DMS79 (cell line): ENCODE measurements around the gene SEPHS2.

Experiments
- DNase-seq: peaks from one replicate; lab custom pipeline; 2025; lab: John Stamatoyannopoulos, UW

The SEPHS2 gene

DNA sequence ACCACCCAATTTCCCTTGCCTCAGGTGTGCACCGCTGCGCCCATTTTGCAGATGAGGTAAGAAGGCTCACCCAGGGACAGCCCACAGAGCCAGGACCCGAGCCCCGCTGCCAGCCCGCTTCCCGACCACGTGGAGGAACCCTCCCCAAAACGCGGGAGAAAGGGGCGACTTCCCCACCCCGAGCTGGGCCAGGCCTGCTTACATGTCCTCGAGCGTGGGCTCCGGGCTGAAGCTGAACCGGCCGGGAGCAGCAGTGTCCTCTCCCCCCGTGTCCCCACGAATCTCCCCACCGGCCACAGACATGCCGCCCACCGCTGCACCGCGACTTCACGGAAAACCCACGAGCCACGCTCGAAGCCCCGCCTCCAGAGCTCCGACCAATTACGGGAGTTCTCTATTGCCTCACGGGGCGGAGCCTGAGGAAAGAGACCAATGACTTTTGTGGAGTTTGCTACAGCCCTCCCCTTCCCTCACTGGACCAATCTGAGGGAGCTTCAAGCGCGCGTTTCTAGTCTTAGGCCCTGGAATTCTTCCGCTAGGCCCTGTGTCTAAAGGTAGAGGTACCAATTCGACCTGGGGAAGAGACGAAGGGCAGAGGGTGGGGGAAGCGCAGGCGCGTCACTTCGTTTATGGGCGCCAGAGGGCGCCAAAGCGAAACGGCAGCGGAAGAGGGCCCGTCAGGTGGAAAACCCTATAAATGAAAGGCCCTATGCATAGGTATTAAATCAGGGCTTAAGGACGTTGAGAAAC, 15.8 kb downstream of the SEPHS2 start, which contains the start of gene DCTPP1:
Gene DCTPP1, minus strand, starts transcription at position 353 of the 750 bp plus-strand sequence. Its CDS starts 50 bp downstream, at position 303.
- peak; percentile 99 for DNase-seq

DNA sequence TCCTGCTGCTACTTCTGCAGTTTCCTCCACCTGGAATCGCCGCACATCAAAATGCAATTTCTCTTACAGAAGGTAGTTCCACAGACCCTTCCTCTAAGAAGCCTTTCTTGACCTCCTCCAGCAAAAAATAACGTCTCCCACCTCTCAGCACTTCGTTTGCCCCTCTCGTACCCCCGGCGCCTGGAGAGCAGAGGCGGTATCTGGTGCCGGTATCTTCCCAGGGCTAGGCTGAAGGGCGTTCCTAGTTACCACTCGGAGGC, 16.3 kb downstream of the SEPHS2 start:
- DNase-seq = no peak

DNA sequence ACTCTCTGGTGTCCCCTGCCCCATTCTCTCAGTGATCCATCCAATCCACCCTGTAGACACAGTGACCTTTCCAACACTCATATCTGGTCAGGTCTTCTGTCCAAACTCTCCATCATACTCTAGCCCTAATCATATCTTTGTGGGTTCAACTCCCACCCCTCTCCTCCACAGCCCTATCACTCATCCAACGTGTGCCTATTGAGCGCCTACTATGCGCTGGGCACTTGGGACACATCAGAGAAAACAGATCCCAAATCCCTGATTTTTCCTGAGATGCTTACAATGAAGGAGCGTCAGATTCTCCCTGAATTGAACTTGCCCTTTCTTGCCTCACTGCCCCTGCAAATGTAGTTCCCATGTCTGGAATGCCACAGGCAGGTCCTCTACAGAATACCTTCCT, 17.6 kb downstream of the SEPHS2 start:
- no peak for DNase-seq

DNA sequence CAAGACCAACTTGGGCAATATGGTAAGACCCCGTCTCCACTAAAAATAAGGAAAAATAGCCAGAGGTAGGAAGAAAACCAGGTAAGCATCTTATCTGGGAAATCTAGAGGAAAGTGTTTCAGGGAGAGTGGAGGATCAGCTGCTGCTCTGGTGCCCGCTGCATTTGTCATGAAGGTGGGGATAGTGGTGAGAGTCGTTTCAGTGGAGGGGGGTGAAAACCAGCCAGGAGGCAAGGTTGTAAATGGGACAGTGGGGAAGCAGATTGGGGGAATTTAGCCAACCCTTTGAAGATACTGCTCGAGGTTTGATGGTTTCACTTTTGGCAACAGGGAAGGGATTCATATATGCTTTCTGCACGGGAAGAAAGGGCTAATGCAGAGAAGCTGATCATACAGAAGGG, 24.7 kb downstream of the SEPHS2 start:
- DNase-seq = no peak

DNA sequence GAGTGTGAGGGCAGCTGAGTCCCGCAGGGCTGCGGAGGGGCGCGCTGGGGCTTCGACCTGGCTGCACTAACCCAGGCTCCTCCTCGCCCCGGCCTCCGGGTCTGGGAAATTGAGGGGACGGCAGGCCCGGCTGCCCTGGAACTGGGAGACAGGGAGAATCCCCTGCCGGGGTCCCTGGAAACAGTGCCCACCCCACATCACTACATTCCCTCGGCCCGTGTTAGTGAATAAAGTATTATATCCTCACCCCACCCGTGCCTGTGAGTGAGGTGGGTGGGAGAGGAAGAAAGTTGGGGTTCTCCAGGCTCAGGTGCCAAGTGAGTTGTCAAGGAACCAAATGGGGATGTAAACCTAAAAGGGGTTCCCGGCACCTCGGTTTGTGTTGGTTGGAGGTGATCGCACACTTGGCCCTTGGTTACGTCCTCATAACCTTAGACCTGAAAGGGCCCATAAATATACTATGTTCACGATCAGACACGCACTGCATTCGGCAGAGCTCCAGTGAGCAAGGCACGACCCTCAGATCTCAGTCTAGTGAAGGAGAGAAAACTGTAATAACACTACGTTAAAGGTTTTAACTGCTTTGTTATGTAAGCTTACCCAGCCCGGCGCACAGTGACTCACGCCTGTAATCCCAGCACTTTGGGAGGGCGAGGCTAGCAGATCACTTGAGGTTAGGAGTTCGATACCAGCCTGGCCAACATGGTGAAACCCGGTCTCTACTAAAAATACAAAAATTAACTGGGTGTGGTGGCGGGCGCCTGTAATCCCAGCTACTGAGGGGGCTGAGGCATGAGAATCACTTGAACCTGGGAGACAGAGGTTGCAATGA, 27.1 kb downstream of the SEPHS2 start:
- DNase-seq = no peak

GRCh38 chr16:30417529-30418349, 27.9 kb downstream of the SEPHS2 start:
- peak; percentile 68 for DNase-seq

DNA sequence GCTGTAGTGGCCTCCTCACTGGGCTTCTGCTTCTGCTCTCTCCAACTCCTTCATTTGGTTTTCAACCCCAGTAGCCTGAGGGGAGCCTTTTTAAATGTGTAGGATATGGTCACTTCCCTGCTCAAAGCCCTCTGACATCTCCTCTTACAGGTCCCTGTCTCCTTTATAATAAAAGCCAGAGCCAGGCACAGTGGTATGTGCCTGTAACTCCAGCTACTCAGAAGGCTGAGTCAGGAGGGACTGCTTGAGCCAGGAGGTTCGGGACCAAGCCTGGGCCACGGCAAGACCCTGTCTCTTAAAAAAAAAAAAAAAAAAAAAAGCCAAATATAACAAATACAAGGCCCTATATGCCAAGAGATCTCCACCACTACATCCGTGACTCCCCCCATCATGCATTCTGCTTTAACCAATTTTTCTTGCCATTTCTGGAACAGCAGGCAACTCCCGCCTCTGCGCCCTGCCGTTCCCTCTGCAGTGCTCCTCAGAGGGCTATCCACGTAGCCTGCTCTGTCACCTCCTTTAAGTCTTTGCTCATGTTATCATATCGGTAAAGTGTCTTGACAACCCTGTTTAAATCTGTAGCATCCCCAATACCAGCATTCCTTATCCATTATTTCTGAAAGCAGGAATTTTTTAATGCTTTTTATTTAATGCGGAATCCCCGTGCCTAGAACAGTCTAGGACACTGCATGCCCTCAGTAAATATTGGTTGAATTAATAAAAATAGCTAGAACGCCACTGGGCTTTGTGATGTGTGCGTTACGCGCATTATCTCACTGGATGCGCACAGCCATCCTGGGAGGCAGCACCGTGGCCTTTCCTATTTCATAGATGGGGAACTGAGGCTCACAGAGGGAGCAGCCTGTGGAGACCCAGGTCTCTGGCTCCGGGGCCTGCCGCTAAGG, 28.8 kb downstream of the SEPHS2 start:
- no peak for DNase-seq

- no peak for DNase-seq
Measured at GRCh38 chr16:30416047-30416603, 29.5 kb downstream of the SEPHS2 start.

DNA sequence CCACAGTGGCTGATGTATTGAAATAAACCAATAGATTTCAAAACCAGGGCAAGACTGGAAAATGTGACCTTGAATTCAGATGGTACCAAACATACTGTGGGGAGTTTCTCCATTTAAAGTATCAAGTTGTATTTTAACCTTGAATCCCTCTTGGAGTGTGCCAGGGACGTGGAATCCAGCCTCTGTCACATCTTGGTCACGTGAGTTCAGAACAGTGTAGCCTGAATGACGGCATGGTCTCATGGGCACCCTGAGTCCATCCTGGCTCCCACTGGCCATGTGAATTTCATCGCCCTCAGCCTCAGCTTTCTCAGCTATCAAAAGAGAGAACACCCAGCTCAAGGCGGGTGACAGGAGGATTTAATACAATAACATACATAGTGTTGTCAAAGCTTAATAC, 31.5 kb downstream of the SEPHS2 start:
- DNase-seq = no peak

DNA sequence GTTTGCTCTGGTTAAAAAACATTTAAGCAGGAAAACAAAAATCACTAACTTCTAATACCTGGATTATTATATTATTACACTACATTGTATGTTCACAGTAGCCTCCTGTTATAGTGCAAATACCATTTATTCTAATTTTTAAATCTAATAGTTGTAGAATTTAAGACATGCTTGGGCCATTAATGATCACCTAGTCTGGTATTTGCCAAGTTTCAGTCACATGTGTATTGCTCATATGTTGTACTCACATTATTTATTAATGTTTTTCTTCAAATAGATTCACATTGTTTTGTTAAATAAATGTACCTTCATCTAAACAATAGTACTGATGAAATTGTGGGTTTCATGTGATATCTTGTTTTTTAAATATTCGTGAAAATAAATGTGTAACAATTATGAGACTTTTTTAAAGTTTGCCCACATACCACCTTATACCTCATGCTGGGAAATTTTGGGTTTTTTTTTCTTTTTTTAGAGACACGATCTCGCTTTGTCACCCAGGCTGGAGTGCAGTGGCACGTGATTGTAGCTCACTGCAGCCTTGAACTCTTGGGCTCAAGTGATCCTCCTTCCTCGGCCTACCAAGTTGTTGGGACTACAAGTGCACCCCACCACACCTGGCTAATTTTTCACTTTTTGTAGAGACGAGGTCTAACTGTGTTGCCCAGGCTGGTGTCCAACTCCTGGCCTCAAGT, 32.4 kb downstream of the SEPHS2 start:
- DNase-seq = no peak

- peak; percentile 60 for DNase-seq
Measured at GRCh38 chr16:30409125-30410060, 36.3 kb downstream of the SEPHS2 start.

DNA sequence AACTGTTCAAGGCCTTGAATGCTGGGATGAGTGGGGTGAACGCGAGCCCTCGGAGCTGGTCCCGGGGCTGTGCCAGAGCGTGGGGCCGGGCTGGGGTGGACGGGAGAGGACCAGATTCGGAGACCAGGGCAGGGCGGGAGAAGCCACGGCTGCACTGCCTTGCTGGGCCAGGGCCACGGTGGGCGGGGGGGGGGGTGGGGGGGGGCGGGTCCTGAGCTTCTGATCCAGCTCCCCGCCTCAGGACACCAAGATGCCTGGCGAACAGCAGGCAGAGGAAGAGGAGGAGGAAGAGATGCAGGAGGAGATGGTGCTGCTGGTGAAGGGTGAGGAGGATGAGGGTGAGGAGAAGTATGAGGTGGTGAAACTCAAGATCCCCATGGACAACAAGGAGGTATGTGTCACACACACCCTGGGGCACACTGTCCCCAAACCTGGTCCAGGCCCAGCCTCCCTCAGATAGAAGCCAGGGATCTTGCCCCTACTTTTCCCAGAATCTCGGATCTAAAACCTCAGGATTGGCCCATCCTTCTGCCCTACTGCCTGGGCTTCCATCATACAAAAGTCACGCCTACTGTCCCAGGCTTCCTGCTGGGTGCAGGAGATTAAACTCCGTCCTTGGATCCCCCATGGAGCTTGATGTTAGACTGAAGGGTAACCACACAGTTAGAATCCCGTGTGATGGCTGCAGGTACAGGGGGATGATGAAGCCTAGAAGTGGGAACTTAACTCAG, 37.7 kb downstream of the SEPHS2 start:
- no peak for DNase-seq

GRCh38 chr16:30407102-30407803, 38.4 kb downstream of the SEPHS2 start, which contains the start of gene ZNF771:
Gene ZNF771, plus strand, starts transcription at chr16:30407606. Its CDS starts 448 bp downstream, at chr16:30408054.
- DNase-seq = peak; percentile 71

DNA sequence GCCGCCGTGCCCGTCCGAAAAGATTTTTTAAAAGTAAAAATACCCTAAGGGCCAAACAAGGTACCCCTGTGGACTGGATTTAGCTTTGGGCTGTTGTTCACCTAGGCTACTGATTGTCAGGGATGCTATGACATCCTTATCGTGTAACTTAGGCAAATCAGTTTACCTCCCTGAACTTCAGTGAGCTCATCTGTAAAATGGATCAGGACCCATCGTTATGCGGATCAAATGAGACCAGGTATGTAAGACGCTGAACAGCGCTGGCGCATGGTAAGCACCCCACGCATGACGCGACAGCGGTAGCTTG, 38.9 kb downstream of the SEPHS2 start:
- DNase-seq = no peak

DNA sequence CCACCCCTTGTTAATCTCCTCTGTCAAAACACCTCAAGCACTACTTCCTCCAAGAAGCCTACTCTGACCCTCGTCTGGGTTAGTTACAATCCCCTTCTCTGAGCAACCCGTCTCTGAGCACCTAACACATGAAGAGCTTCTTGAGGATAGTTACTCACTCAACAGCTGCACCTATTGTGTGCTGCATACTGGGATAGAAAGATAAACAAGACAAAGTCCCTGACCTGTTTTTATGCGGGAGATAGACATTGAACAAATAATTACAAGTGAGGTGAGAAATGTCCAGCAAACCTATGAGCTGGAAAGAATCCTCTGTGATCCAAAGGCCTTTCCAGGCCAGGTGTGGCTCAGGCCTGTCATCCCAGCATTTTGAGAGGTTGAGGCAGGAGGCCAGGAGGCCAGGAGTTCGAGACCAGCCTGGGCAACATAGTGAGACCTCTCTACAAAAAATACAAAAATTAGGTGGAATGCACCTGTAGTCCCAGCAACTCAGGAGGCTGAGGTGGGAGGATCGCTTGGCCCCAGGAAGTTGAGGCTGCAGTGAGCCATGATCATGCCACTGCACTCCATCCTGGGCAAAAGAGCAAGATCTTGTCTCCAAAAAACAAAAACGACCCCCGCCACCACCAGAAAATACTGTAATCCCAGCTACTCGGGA, 43.8 kb downstream of the SEPHS2 start:
- DNase-seq = no peak

DNA sequence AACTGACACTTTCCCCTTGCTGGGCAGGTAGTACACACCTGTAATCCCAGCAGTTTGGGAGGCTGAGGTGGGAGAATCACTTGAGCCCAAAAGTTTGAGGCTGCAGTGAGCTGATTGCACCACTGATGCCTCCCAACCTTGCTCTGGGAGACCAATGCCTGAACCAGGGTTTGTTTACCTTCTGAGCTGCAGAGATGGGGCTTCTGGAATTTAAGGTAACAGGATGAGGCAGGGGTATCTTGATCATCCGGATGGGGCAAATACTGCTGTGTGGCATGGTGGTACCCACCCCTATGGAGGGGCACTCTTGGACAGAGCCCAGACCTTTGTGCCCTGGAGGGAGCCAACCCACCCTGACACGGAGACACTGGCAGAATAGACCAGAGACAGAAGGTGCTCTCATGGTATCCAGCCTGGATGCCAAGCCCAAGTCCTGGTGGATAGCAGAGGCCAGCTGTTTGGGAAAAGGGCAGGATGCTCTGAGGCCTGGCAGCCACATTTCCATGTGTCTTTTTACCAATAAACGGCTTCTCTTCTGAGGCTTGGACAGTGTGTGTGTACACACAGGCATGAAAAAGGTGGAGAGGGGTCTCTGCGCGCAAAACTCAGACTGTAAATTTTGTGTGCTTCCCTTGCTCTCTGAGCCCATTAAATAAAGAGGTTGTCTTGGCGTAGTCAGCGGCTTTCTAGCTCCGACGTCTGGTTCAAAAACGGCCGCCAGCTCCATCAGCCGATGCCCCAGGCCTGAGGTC, 46.1 kb downstream of the SEPHS2 start:
- DNase-seq = no peak
